GM18909 (cell line): ENCODE measurements around the gene P2RX4.
A peak's percentile ranks its signal among the peaks of the same experiment; 100 is the strongest.
"Not testable (repeated sequence)": the region's sequence is repeated elsewhere in the genome, so short reads cannot be mapped to it uniquely, and the experiment has no call there.

Experiments used
- ATAC-seq: cut with Tn5 transposase; IDR thresholded peaks from one replicate; pipeline ENCODE4 v1.9.1; 2021; ENCODE audit warnings: mild to moderate bottlenecking; ENCODE audit not compliant: unreplicated experiment, poor library complexity

Gene P2RX4

GRCh38 chr12:121239351-121240061 is 29.6 kb downstream of the P2RX4 start:
- no peak for ATAC-seq

- ATAC-seq: no peak
Measured at GRCh38 chr12:121240062-121240420, 30.1 kb downstream of the P2RX4 start.

- no peak for ATAC-seq
Measured at GRCh38 chr12:121240484-121241101, 30.7 kb downstream of the P2RX4 start.

- ATAC-seq: no peak
Measured at GRCh38 chr12:121241156-121241970, 31.4 kb downstream of the P2RX4 start.

- no peak for ATAC-seq
Measured at GRCh38 chr12:121245031-121245430, 35.1 kb downstream of the P2RX4 start.

- ATAC-seq: no peak
Measured at GRCh38 chr12:121245951-121246350, 36.0 kb downstream of the P2RX4 start.

- ATAC-seq: no peak
Measured at GRCh38 chr12:121246893-121247557, 37.1 kb downstream of the P2RX4 start.

GRCh38 chr12:121248622-121249021 is 38.7 kb downstream of the P2RX4 start:
- ATAC-seq: peak; percentile 72

- ATAC-seq: no peak
Measured at GRCh38 chr12:121250359-121250758, 40.4 kb downstream of the P2RX4 start.

- ATAC-seq: no peak
Measured at GRCh38 chr12:121251838-121252237, 41.9 kb downstream of the P2RX4 start.

GRCh38 chr12:121252712-121253345 is 42.9 kb downstream of the P2RX4 start:
- ATAC-seq: no peak

- ATAC-seq: no peak
Measured at GRCh38 chr12:121253638-121254335, 43.9 kb downstream of the P2RX4 start.

- no peak for ATAC-seq
Measured at GRCh38 chr12:121255433-121255832, 45.5 kb downstream of the P2RX4 start.

GRCh38 chr12:121257704-121258449 is 47.9 kb downstream of the P2RX4 start:
- not testable (repeated sequence) for ATAC-seq

GRCh38 chr12:121259074-121259473 is 49.1 kb downstream of the P2RX4 start:
- ATAC-seq: no peak

GRCh38 chr12:121260091-121260490 is 50.2 kb downstream of the P2RX4 start:
- no peak for ATAC-seq

GRCh38 chr12:121261398-121261797 is 51.5 kb downstream of the P2RX4 start:
- no peak for ATAC-seq

GRCh38 chr12:121263206-121263935 is 53.4 kb downstream of the P2RX4 start:
- no peak for ATAC-seq
